OCI-LY3 (cell line): Measurements from ENCODE around the gene DYRK1A.

Source experiments
- EZH2phosphoT487 ChIP-seq: fragments of 200-600 bp; shearing (Covaris generic); IDR thresholded peaks from 2 replicates; pipeline ENCODE4 v1.6.1; 2018; ENCODE audit warnings: antibody characterized with exemption, mixed run types, low read depth
- TF ChIP-seq, protein P1 (sequence below): fragments of 200-600, 300-600 bp; sonication (generic); IDR thresholded peaks from 2 replicates; pipeline ENCODE4 v1.5.1; 2014; ENCODE audit warnings: antibody characterized with exemption, low read length, low read depth

DNA sequence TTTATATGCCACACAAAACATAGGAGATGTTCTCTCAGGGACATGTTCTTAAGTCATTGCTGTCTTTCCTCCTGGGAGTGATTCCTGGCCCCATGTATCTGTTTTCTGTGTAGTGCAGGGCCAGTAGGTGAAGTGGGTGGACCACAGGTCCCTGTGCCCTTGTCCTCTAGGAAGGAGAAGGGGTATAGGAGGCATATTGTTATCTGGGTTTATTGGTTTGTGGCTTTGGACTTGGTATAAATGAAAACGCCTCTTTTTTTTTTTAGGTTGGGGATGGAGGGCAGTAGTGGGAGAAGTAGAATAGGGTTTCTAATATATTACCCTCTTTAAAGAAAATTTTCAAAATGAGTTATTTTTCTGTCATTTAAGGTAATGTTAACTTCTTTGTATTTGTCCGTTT lies 29.4 kb downstream of the DYRK1A start:
- no peak for TF ChIP-seq EZH2phosphoT487
- TF ChIP-seq, protein P1, sequence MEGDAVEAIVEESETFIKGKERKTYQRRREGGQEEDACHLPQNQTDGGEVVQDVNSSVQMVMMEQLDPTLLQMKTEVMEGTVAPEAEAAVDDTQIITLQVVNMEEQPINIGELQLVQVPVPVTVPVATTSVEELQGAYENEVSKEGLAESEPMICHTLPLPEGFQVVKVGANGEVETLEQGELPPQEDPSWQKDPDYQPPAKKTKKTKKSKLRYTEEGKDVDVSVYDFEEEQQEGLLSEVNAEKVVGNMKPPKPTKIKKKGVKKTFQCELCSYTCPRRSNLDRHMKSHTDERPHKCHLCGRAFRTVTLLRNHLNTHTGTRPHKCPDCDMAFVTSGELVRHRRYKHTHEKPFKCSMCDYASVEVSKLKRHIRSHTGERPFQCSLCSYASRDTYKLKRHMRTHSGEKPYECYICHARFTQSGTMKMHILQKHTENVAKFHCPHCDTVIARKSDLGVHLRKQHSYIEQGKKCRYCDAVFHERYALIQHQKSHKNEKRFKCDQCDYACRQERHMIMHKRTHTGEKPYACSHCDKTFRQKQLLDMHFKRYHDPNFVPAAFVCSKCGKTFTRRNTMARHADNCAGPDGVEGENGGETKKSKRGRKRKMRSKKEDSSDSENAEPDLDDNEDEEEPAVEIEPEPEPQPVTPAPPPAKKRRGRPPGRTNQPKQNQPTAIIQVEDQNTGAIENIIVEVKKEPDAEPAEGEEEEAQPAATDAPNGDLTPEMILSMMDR: no peak
